Neural progenitor cell (in vitro differentiated cells): ENCODE data around the gene LIPC. TPM values are rescaled to one million over a fixed set of nuclear protein-coding genes. Genes with fewer than 3 reads are reported as not detected.

Experiments
- DNase-seq: peaks from one replicate; pipeline ENCODE4 v3.0.0-alpha.2; 2016; ENCODE audit warnings: low spot score
- H2AFZ ChIP-seq: fragments of 200-600 bp; sonication (generic); replicated peaks from 2 replicates; pipeline ENCODE4 v1.6.1; 2016; ENCODE audit warnings: antibody characterized with exemption
- H3F3A ChIP-seq: fragments of 200-600 bp; sonication (generic); 2 replicates; pipeline ENCODE4 v1.6.1; 2016; ENCODE audit warnings: antibody characterized with exemption, low read depth
- H3K27ac ChIP-seq: fragments of 200-600 bp; sonication (generic); 2 replicates; pipeline ENCODE4 v1.5.1; 2016; ENCODE audit warnings: mild to moderate bottlenecking
- H3K27me3 ChIP-seq: fragments of 200-600 bp; sonication (generic); 2 replicates; pipeline ENCODE4 v1.6.1; 2016; ENCODE audit warnings: mild to moderate bottlenecking, moderate library complexity
- H3K36me3 ChIP-seq: fragments of 200-600 bp; sonication (generic); 2 replicates; pipeline ENCODE4 v1.5.1; 2016
- H3K4me1 ChIP-seq: fragments of 200-600 bp; sonication (generic); 2 replicates; pipeline ENCODE4 v1.6.1; 2016; ENCODE audit warnings: mixed run types
- H3K4me2 ChIP-seq: fragments of 200-600 bp; sonication (generic); 2 replicates; pipeline ENCODE4 v1.6.1; 2016
- H3K4me3 ChIP-seq: fragments of 200-600 bp; sonication (generic); 2 replicates; pipeline ENCODE4 v1.5.1; 2016
- H3K79me2 ChIP-seq: fragments of 200-600 bp; sonication (generic); 2 replicates; pipeline ENCODE4 v1.6.1; 2016; ENCODE audit warnings: low read depth
- H3K9ac ChIP-seq: fragments of 200-600 bp; sonication (generic); 2 replicates; pipeline ENCODE4 v1.6.1; 2016
- H3K9me3 ChIP-seq: fragments of 200-600 bp; sonication (generic); 2 replicates; pipeline ENCODE4 v1.5.1; 2016; ENCODE audit warnings: low read depth
- H4K20me1 ChIP-seq: fragments of 200-600 bp; sonication (generic); 2 replicates; pipeline ENCODE4 v1.6.1; 2016; ENCODE audit warnings: low read depth
- H3K27ac Mint-ChIP-seq: 3 replicates; pipeline ENCODE4 v1.8.0; 2021; ENCODE audit warnings: mixed read lengths
- H3K27me3 Mint-ChIP-seq: 2 replicates; pipeline ENCODE4 v1.8.0; 2022; ENCODE audit warnings: low read depth, mild to moderate bottlenecking, inconsistent platforms, moderate library complexity, mixed read lengths; ENCODE audit not compliant: insufficient read depth
- H3K36me3 Mint-ChIP-seq: 3 replicates; pipeline ENCODE4 v1.8.0; 2021; ENCODE audit warnings: mixed read lengths
- H3K4me1 Mint-ChIP-seq: 3 replicates; pipeline ENCODE4 v1.8.0; 2021; ENCODE audit warnings: mixed read lengths
- H3K4me3 Mint-ChIP-seq: 3 replicates; pipeline ENCODE4 v1.8.0; 2021; ENCODE audit warnings: mild to moderate bottlenecking, moderate library complexity, mixed read lengths
- H3K9me3 Mint-ChIP-seq: 3 replicates; pipeline ENCODE4 v1.8.0; 2020; ENCODE audit warnings: mixed read lengths
- EZH2 ChIP-seq: fragments of 200-600 bp; sonication (generic); IDR thresholded peaks from 2 replicates; pipeline ENCODE4 v1.6.1; 2017; ENCODE audit warnings: antibody characterized with exemption, mild to moderate bottlenecking, moderate library complexity
- EZH2phosphoT487 ChIP-seq: fragments of 200-600 bp; sonication (generic); IDR thresholded peaks from 2 replicates; pipeline ENCODE4 v1.6.1; 2017; ENCODE audit warnings: antibody characterized with exemption
- total RNA-seq: library from RNA; depleted of rRNA; stranded (reverse); fragments of >200 nt; gene quantifications from 2 replicates; pipeline ENCODE4 v1.2.3, GENCODE V29; 2015; ENCODE audit warnings: low replicate concordance
- TF ChIP-seq, protein P1 (sequence below): fragments of 200-600 bp; sonication (generic); IDR thresholded peaks from 2 replicates; pipeline ENCODE4 v1.5.1; 2017; ENCODE audit warnings: antibody characterized with exemption, mild to moderate bottlenecking

Gene LIPC
- total RNA-seq, 1 donor from 2014 or later = not detected

DNA sequence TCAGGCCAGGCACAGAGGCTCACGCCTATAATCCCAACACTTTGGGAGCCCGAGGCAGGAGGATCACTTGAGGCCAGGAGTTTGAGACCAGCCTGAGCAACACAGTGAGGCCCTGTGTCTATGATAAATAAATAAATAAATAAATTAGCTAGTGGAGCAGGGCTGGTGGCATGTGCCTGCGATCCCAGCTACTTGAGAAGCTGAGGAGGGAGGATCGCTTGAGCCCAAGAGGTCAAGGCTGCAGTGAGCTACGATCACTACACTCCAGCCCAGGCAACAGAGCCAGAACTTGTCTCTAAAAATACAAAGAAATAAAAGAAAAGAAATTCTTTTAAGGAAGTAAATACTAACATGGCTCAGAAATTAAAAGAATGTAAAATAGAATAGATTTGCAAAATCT, 91.8 kb downstream of the LIPC start:
- Histone ChIP-seq H3K36me3 (no peaks in the 10 kb centered on the region), H3F3A (no peaks in the 10 kb centered on the region), H3K27me3 (no peaks in the 10 kb centered on the region), H3K9me3 (no peaks in the 10 kb centered on the region), H3K79me2 (no peaks in the 10 kb centered on the region), H3K4me1 (peaks cover 14% of the 10 kb centered on the region), H3K4me2 (no peak overlapping the region), H3K9ac (no peak overlapping the region), H3K4me3 (no peak overlapping the region), H4K20me1 (no peaks in the 10 kb centered on the region), H2AFZ (no peak overlapping the region), H3K27ac (no peak overlapping the region)
- H3K9me3 Mint-ChIP-seq = no peaks in the 10 kb centered on the region
- H3K4me1 Mint-ChIP-seq = peaks cover 34% of the 10 kb centered on the region
- H3K4me3 Mint-ChIP-seq = no peak overlapping the region
- no peak for DNase-seq
- H3K36me3 Mint-ChIP-seq = no peaks in the 10 kb centered on the region
- no peak overlapping the region for H3K27ac Mint-ChIP-seq
- peaks cover 14% of the 10 kb centered on the region for H3K27me3 Mint-ChIP-seq
- no peak for TF ChIP-seq EZH2
- no peak for TF ChIP-seq EZH2phosphoT487

- no peak for TF ChIP-seq EZH2
- TF ChIP-seq, protein P1, sequence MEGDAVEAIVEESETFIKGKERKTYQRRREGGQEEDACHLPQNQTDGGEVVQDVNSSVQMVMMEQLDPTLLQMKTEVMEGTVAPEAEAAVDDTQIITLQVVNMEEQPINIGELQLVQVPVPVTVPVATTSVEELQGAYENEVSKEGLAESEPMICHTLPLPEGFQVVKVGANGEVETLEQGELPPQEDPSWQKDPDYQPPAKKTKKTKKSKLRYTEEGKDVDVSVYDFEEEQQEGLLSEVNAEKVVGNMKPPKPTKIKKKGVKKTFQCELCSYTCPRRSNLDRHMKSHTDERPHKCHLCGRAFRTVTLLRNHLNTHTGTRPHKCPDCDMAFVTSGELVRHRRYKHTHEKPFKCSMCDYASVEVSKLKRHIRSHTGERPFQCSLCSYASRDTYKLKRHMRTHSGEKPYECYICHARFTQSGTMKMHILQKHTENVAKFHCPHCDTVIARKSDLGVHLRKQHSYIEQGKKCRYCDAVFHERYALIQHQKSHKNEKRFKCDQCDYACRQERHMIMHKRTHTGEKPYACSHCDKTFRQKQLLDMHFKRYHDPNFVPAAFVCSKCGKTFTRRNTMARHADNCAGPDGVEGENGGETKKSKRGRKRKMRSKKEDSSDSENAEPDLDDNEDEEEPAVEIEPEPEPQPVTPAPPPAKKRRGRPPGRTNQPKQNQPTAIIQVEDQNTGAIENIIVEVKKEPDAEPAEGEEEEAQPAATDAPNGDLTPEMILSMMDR = no peak
- no peak for TF ChIP-seq EZH2phosphoT487
Measured at GRCh38 chr15:58524247-58524646, 92.5 kb downstream of the LIPC start.

DNA sequence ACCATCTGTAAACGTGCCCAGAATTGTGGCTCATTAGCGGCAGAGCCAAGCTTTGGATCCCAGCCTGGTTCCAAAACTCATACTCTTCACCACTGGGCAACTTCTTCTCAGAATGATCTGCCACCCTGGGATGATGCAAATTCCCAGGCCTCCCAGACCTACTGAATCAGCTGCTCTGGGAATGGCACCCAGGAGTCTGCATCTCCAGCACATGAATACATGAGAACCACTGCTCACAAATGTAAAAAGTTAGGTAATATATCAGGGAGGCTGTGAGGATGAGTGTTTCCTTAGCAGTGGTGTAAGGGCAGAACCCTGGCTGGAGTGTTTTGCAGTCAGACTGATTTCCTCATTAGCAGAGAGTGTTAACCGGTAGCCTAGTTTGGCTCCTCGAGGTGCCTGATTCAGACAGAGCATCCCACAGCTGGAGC, 94.2 kb downstream of the LIPC start:
- no peaks in the 10 kb centered on the region for H3K36me3 Mint-ChIP-seq
- no peak overlapping the region for H2AFZ ChIP-seq
- no peaks in the 10 kb centered on the region for H3K9me3 Mint-ChIP-seq
- H3K4me3 Mint-ChIP-seq = no peak overlapping the region
- no peaks in the 10 kb centered on the region for H4K20me1 ChIP-seq
- no peaks in the 10 kb centered on the region for H3K79me2 ChIP-seq
- H3K4me1 Mint-ChIP-seq = peaks cover 16% of the 10 kb centered on the region
- no peak overlapping the region for H3K27ac ChIP-seq
- H3K27me3 ChIP-seq = no peaks in the 10 kb centered on the region
- H3K27me3 Mint-ChIP-seq = peaks cover 9% of the 10 kb centered on the region
- no peaks in the 10 kb centered on the region for H3K36me3 ChIP-seq
- no peak overlapping the region for H3K27ac Mint-ChIP-seq
- peaks cover 5% of the 10 kb centered on the region for H3K4me1 ChIP-seq
- no peak overlapping the region for H3K9ac ChIP-seq
- no peaks in the 10 kb centered on the region for H3K9me3 ChIP-seq
- H3K4me2 ChIP-seq = no peak overlapping the region
- H3F3A ChIP-seq = no peaks in the 10 kb centered on the region
- no peak for DNase-seq
- TF ChIP-seq EZH2phosphoT487 = no peak
- TF ChIP-seq EZH2 = no peak
- TF ChIP-seq, protein P1 = no peak
- H3K4me3 ChIP-seq = no peak overlapping the region

More at GRCh38 chr15:58524247-58524646, 92.5 kb downstream of the LIPC start:
- no peaks in the 10 kb centered on the region for H3K9me3 ChIP-seq
- Mint-ChIP-seq H3K4me1 (peaks cover 31% of the 10 kb centered on the region), H3K27ac (no peak overlapping the region), H3K9me3 (no peaks in the 10 kb centered on the region), H3K4me3 (no peak overlapping the region), H3K36me3 (no peaks in the 10 kb centered on the region), H3K27me3 (peaks cover 12% of the 10 kb centered on the region)
- no peak overlapping the region for H3K27ac ChIP-seq
- H4K20me1 ChIP-seq = no peaks in the 10 kb centered on the region
- no peaks in the 10 kb centered on the region for H3F3A ChIP-seq
- no peak overlapping the region for H2AFZ ChIP-seq
- no peaks in the 10 kb centered on the region for H3K27me3 ChIP-seq
- H3K4me1 ChIP-seq = peaks cover 14% of the 10 kb centered on the region
- DNase-seq = no peak
- H3K36me3 ChIP-seq = no peaks in the 10 kb centered on the region
- H3K79me2 ChIP-seq = no peaks in the 10 kb centered on the region
- no peak overlapping the region for H3K4me2 ChIP-seq
- H3K4me3 ChIP-seq = no peak overlapping the region
- H3K9ac ChIP-seq = no peak overlapping the region

DNA sequence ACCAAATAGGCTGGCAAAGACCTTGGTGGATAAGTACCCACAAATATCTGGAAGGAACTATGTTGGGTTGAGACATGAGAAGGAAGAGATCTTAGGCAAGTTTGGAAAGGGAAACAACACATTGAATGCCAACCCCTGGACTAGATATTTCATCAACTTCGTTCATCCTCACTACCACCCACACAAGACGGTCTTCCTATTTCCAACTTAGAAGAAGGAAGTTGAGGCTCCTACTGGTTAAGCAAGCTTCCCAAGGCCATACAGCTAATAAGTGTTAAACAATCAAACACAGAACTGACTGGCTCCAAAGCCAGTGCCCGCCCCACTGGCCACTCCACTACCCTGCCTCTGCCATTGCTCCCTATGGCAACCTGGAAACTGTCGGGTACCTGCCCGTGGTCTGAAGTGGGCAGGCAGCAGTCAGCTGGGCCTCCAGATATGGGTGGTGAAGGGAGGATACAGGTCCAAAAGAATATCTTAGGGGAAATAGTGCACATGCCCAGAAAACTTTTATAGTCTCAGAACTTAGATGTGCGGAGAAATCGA, 94.9 kb downstream of the LIPC start:
- Histone ChIP-seq H3F3A (no peaks in the 10 kb centered on the region), H3K9me3 (no peaks in the 10 kb centered on the region), H3K27ac (no peak overlapping the region), H3K4me1 (no peaks in the 10 kb centered on the region), H3K79me2 (no peaks in the 10 kb centered on the region), H3K4me2 (no peak overlapping the region), H4K20me1 (no peaks in the 10 kb centered on the region), H3K4me3 (no peak overlapping the region), H3K36me3 (no peaks in the 10 kb centered on the region), H2AFZ (no peak overlapping the region), H3K27me3 (no peaks in the 10 kb centered on the region), H3K9ac (no peak overlapping the region)
- H3K9me3 Mint-ChIP-seq = no peaks in the 10 kb centered on the region
- TF ChIP-seq EZH2phosphoT487 (no peak), EZH2 (no peak)
- TF ChIP-seq, protein P1 = no peak
- H3K36me3 Mint-ChIP-seq = no peaks in the 10 kb centered on the region
- DNase-seq = no peak
- H3K27ac Mint-ChIP-seq = no peak overlapping the region
- H3K4me1 Mint-ChIP-seq = peaks cover 8% of the 10 kb centered on the region
- H3K4me3 Mint-ChIP-seq = no peak overlapping the region
- H3K27me3 Mint-ChIP-seq = peaks cover 9% of the 10 kb centered on the region
